ENCODE data around the gene ELAVL4.

ELAVL4 gene

GRCh38 chr1:50196081-50196480 lies 87.4 kb downstream of the ELAVL4 start:
- no peak overlapping the region for H3K4me3 ChIP-seq (ENCODE audit: low read depth, low read length)
- DNase-seq (ENCODE audit: low read depth), result no peak

DNA sequence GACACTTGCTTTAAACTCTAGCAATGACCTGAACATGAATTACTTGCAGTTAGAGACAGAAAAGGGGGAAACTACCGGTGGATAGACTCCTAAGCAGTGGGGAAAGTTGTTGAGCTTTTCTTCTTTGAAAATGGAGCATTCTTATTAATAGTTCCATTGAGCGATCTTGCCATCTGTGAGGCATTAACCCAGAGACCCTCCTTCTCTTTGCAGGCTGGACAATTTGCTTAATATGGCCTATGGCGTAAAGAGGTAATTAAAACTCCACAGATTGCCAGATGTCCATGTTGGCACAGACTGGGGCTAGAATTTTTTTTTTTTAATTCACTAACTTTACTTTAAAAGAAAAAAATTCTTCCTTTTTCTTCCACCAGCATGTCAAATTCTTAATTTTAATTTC lies 88.5 kb downstream of the ELAVL4 start:
- TF ChIP-seq POLR2A (IDR thresholded peaks at IDR 0.05; ENCODE audit: extremely low read depth, insufficient read length) (no peak), MYC (IDR thresholded peaks at IDR 0.05; ENCODE audit: low read depth, low read length) (no peak), MAX (IDR thresholded peaks at IDR 0.05; ENCODE audit: low read depth, low read length) (no peak), CTCF (IDR thresholded peaks at IDR 0.05; ENCODE audit: low read depth, low read length) (no peak)
- no peak overlapping the region for H3K4me3 ChIP-seq (ENCODE audit: low read depth, low read length)
- DNase-seq (ENCODE audit: low read depth), result no peak

More at GRCh38 chr1:50196081-50196480, 87.4 kb downstream of the ELAVL4 start:
- TF ChIP-seq POLR2A (IDR thresholded peaks at IDR 0.05; ENCODE audit: extremely low read depth, insufficient read length) (no peak), CTCF (IDR thresholded peaks at IDR 0.05; ENCODE audit: low read depth, low read length) (no peak), MYC (IDR thresholded peaks at IDR 0.05; ENCODE audit: low read depth, low read length) (no peak), MAX (IDR thresholded peaks at IDR 0.05; ENCODE audit: low read depth, low read length) (no peak)

DNA sequence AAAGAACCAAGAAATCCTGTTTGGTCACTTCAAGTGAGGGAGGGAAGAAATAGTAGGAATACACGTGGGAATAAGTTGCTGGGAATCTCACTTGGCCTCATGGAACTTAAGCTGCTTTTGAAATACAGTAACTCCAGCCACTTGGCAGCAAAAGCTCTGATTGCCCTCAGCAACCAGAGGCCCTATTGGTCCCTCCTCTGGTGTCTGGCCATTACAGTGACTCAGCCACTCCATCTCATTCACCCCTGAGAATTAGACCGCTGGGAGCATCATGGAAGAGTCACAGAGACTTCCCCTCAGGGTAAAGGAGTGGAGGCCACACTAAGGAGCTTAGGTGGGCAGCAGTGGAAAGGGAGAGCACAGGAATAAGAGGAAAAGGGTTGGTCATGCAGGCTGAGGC lies 99.6 kb downstream of the ELAVL4 start:
- TF ChIP-seq MAX (IDR thresholded peaks at IDR 0.05; ENCODE audit: low read depth, low read length) (no peak), POLR2A (IDR thresholded peaks at IDR 0.05; ENCODE audit: extremely low read depth, insufficient read length) (no peak), CTCF (IDR thresholded peaks at IDR 0.05; ENCODE audit: low read depth, low read length) (no peak), MYC (IDR thresholded peaks at IDR 0.05; ENCODE audit: low read depth, low read length) (no peak)
- DNase-seq (ENCODE audit: low read depth), result no peak
- H3K4me3 ChIP-seq (ENCODE audit: low read depth, low read length), result no peak overlapping the region

DNA sequence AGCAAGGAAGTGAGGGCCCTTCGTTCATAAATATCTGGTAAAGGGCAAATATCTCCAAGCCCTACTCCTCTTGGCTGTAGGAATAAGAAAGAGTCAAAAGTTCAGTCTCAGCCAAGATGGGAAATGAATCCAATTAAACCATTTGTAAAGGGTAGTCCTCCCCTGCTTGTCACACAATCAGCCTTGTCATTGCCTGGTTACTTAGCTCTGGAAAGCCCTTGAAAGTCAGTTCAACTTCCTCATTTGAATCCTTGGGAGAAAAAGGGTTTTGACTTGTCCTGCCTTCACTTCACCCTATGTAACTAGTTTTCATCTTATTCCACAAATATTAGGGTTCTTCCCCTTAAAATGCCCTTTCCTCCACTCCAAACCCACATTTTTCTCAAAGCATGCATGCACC lies 100.0 kb downstream of the ELAVL4 start:
- no peak overlapping the region for H3K4me3 ChIP-seq (ENCODE audit: low read depth, low read length)
- TF ChIP-seq CTCF (IDR thresholded peaks at IDR 0.05; ENCODE audit: low read depth, low read length) (no peak), MYC (IDR thresholded peaks at IDR 0.05; ENCODE audit: low read depth, low read length) (no peak), MAX (IDR thresholded peaks at IDR 0.05; ENCODE audit: low read depth, low read length) (no peak), POLR2A (IDR thresholded peaks at IDR 0.05; ENCODE audit: extremely low read depth, insufficient read length) (no peak)
- peak; percentile 3 for DNase-seq (ENCODE audit: low read depth)

DNA sequence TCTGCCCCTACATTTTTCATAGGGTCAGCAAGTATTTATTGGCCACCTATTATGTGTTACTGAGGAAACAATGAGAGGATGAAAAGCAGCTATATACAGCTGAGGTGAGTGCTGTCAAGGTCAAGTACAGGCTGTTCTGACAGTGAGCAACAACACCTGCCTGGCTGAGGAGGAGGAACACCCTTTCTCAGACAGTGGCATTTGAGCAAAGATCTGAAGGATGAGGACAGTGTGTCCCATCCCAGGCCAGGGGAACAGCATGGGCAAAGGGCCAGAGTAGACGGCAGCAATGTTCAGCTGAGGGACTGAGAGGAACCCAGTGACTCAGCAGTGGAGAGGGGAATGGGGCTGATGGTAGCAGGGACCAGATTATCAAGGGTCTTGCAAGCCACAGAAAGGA lies 101.0 kb downstream of the ELAVL4 start:
- DNase-seq (ENCODE audit: low read depth), result no peak
- TF ChIP-seq POLR2A (IDR thresholded peaks at IDR 0.05; ENCODE audit: extremely low read depth, insufficient read length), result no peak
- no peak for TF ChIP-seq CTCF (IDR thresholded peaks at IDR 0.05; ENCODE audit: low read depth, low read length)
- no peak for TF ChIP-seq MYC (IDR thresholded peaks at IDR 0.05; ENCODE audit: low read depth, low read length)
- TF ChIP-seq MAX (IDR thresholded peaks at IDR 0.05; ENCODE audit: low read depth, low read length), result no peak
- no peak overlapping the region for H3K4me3 ChIP-seq (ENCODE audit: low read depth, low read length)

DNA sequence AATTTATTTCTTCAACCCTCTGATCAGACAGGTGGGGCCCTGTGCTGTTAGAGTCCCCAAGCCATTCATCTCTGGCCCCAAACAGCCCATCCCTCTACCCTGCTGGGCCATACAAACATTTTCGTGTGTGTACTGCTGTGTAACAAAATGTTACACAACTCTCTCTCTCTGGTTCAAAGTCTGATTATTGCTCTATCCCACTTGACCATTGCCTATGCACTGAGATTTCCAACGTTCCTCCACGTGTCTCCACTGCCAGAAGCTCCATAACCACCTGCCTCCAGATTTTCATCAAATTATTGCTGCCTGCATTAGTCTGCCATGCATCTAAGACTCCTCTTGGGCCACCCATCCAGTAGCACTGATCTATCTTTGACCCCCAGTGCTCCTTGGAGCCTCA lies 104.8 kb downstream of the ELAVL4 start:
- no peak overlapping the region for H3K4me3 ChIP-seq (ENCODE audit: low read depth, low read length)
- no peak for TF ChIP-seq CTCF (IDR thresholded peaks at IDR 0.05; ENCODE audit: low read depth, low read length)
- no peak for TF ChIP-seq MYC (IDR thresholded peaks at IDR 0.05; ENCODE audit: low read depth, low read length)
- no peak for TF ChIP-seq POLR2A (IDR thresholded peaks at IDR 0.05; ENCODE audit: extremely low read depth, insufficient read length)
- TF ChIP-seq MAX (IDR thresholded peaks at IDR 0.05; ENCODE audit: low read depth, low read length), result no peak
- no peak for DNase-seq (ENCODE audit: low read depth)

All from NB4 (cell line).